Calu3 (cell line): ENCODE measurements around the gene ATP1A2. TPM values are rescaled to one million over a fixed set of nuclear protein-coding genes. Genes with fewer than 3 reads are reported as not detected.

Source experiments
- BruUV-seq: library from RNA; stranded (reverse); fragments of 400-500 nt; replicated peaks from 2 replicates; lab custom pipeline; 2021; lab: Mats Ljungman, UMichigan
- CTCF ChIA-PET: fragments of 300-600 bp; sonication (Branson Sonifier 250); formaldehyde crosslinking; loops from one replicate; lab custom pipeline; 2022; ENCODE audit warnings: antibody characterized with exemption; lab: Charles Lee
- DNase-seq: peaks from one replicate; pipeline ENCODE4 v3.0.0; 2022
- H3K27ac Mint-ChIP-seq: one replicate; pipeline ENCODE4 v1.8.0; 2022; ENCODE audit warnings: mixed read lengths; ENCODE audit not compliant: unreplicated experiment
- H3K27me3 Mint-ChIP-seq: one replicate; pipeline ENCODE4 v1.8.0; 2022; ENCODE audit warnings: mixed read lengths; ENCODE audit not compliant: unreplicated experiment
- H3K36me3 Mint-ChIP-seq: one replicate; pipeline ENCODE4 v1.8.0; 2022; ENCODE audit warnings: mild to moderate bottlenecking, moderate library complexity, mixed read lengths; ENCODE audit not compliant: insufficient read depth, unreplicated experiment
- H3K4me1 Mint-ChIP-seq: one replicate; pipeline ENCODE4 v1.8.0; 2022; ENCODE audit warnings: mild to moderate bottlenecking, low read depth, mixed read lengths; ENCODE audit not compliant: unreplicated experiment
- H3K4me3 Mint-ChIP-seq: one replicate; pipeline ENCODE4 v1.8.0; 2022; ENCODE audit warnings: mild to moderate bottlenecking, low read depth, moderate library complexity, mixed read lengths; ENCODE audit not compliant: unreplicated experiment
- H3K9me3 Mint-ChIP-seq: one replicate; pipeline ENCODE4 v1.8.0; 2022; ENCODE audit warnings: low read depth, mixed read lengths; ENCODE audit not compliant: unreplicated experiment
- CTCF ChIP-seq: fragments of 200-600 bp; IDR thresholded peaks from one replicate; pipeline ENCODE4 v1.8.0; 2022; ENCODE audit warnings: antibody characterized with exemption; ENCODE audit not compliant: unreplicated experiment
- intact Hi-C: fragments of 100-400 bp; cut with micrococcal nuclease; formaldehyde crosslinking; loops from one replicate; pipeline ENCODE4 v1.10.0; 2022; ENCODE audit not compliant: unreplicated experiment
- total RNA-seq: library from RNA; stranded (reverse); gene quantifications from 2 replicates; pipeline ENCODE4 v1.2.3, GENCODE V29; 2022

Gene ATP1A2
- total RNA-seq, 1 experiment from 2014 or later = not detected

GRCh38 chr1:160075836-160076235 lies 39.7 kb upstream of the ATP1A2 start:
- H3K9me3 Mint-ChIP-seq = no peaks in the 10 kb centered on the region
- CTCF ChIA-PET = no interaction called here
- H3K27me3 Mint-ChIP-seq = peaks cover 100% of the 10 kb centered on the region
- no peak for TF ChIP-seq CTCF
- peaks cover 4% of the 10 kb centered on the region for H3K4me1 Mint-ChIP-seq
- peaks cover 4% of the 10 kb centered on the region for H3K36me3 Mint-ChIP-seq
- DNase-seq = no peak
- no TSS peak for BruUV-seq
- no peak overlapping the region for H3K27ac Mint-ChIP-seq
- no peak overlapping the region for H3K4me3 Mint-ChIP-seq
- intact Hi-C loops = loop anchor here (5.0 kb wide), 1 partner anchor 44 kb away; the partner anchor contains the start of gene PIGM

- H3K9me3 Mint-ChIP-seq = no peaks in the 10 kb centered on the region
- H3K27me3 Mint-ChIP-seq = peaks cover 100% of the 10 kb centered on the region
- CTCF ChIA-PET = no interaction called here
- intact Hi-C loops = loop anchor here (5.0 kb wide), 1 partner anchor 44 kb away; the partner anchor contains the start of gene PIGM
- DNase-seq = no peak
- no peak for TF ChIP-seq CTCF
- no TSS peak for BruUV-seq
- H3K4me3 Mint-ChIP-seq = no peak overlapping the region
- peaks cover 9% of the 10 kb centered on the region for H3K4me1 Mint-ChIP-seq
- H3K36me3 Mint-ChIP-seq = peaks cover 4% of the 10 kb centered on the region
- no peak overlapping the region for H3K27ac Mint-ChIP-seq
Observed at GRCh38 chr1:160076295-160076694, 39.3 kb upstream of the ATP1A2 start.

GRCh38 chr1:160077486-160077885 lies 38.1 kb upstream of the ATP1A2 start:
- Mint-ChIP-seq H3K36me3 (peaks cover 4% of the 10 kb centered on the region), H3K9me3 (no peaks in the 10 kb centered on the region), H3K27ac (no peak overlapping the region), H3K4me1 (peaks cover 9% of the 10 kb centered on the region), H3K4me3 (no peak overlapping the region), H3K27me3 (peaks cover 100% of the 10 kb centered on the region)
- intact Hi-C loops = loop anchor here (5.0 kb wide), 1 partner anchor 45 kb away; the partner anchor contains the start of gene PIGM
- BruUV-seq = no TSS peak
- TF ChIP-seq CTCF = no peak
- DNase-seq = no peak
- CTCF ChIA-PET = interaction anchor here (0.7 to 3.3 kb wide), 8 partner anchors 9 to 1960 kb away, joined by 3 to 21 read pairs (median 8); partner anchors contain the start of gene IGSF8

- no peaks in the 10 kb centered on the region for H3K9me3 Mint-ChIP-seq
- intact Hi-C loops = loop anchor here (2.0 to 5.0 kb wide), 2 partner anchors 32 to 46 kb away; partner anchors contain the start of gene PIGM
- H3K36me3 Mint-ChIP-seq = peaks cover 4% of the 10 kb centered on the region
- peak; percentile 93 for TF ChIP-seq CTCF
- no peak overlapping the region for H3K4me3 Mint-ChIP-seq
- peaks cover 9% of the 10 kb centered on the region for H3K4me1 Mint-ChIP-seq
- CTCF ChIA-PET = interaction anchor here (0.5 to 3.3 kb wide), 17 partner anchors 8 to 1961 kb away, joined by 3 to 21 read pairs (median 4); partner anchors contain the start of genes IGSF8 and KCNJ10
- H3K27ac Mint-ChIP-seq = no peak overlapping the region
- peak; percentile 75 for DNase-seq
- no TSS peak for BruUV-seq
- H3K27me3 Mint-ChIP-seq = peaks cover 98% of the 10 kb centered on the region
Observed at GRCh38 chr1:160078512-160079195, 36.9 kb upstream of the ATP1A2 start.
